HG02759 (cell line): ENCODE measurements around the gene ZNHIT1.
A peak's percentile ranks its signal among the peaks of the same experiment; 100 is the strongest.

ENCODE experiments used
- ATAC-seq: cut with Tn5 transposase; IDR thresholded peaks from one replicate; pipeline ENCODE4 v1.9.1; 2021; ENCODE audit warnings: mild to moderate bottlenecking, moderate library complexity; ENCODE audit not compliant: unreplicated experiment

Gene ZNHIT1

GRCh38 chr7:101217388-101218235, at the start of gene ZNHIT1, which contains the start of gene PLOD3:
Gene ZNHIT1, plus strand, starts transcription at chr7:101218165. Its CDS starts 31 bp downstream, at chr7:101218196.
Gene PLOD3, minus strand, starts transcription at chr7:101217581. Its CDS starts 307 bp downstream, at chr7:101217274.
- ATAC-seq: peak; percentile 72

- no peak for ATAC-seq
These were observed 49.4 kb upstream of the ZNHIT1 start for GRCh38 chr7:101168412-101169049.

- ATAC-seq: no peak
These were observed 48.7 kb upstream of the ZNHIT1 start for GRCh38 chr7:101169110-101169837.

- ATAC-seq: peak; percentile 37
These were observed 48.0 kb upstream of the ZNHIT1 start for GRCh38 chr7:101169838-101170551.

- ATAC-seq: no peak
These were observed 47.1 kb upstream of the ZNHIT1 start for GRCh38 chr7:101170617-101171441.

DNA sequence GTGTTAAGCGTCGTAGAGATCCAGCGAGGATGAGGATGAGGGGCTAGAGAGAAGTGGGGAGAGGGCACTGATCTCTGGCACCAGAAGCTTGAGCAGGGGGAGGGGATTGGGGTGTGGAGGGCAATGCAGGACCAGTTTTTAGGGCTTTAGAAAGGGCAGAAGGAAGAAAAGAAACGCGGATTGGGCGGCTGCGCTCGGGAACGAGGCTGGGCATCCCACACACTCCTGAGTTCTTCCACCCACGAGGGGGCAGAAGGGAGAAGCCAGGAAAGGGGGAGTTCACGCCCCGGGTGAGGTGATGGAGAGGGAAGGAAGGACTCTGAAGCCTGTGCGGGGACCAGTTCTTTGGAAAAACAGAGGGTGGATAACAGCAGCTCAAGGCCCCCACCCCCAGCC, 46.5 kb upstream of the ZNHIT1 start:
- ATAC-seq: no peak

DNA sequence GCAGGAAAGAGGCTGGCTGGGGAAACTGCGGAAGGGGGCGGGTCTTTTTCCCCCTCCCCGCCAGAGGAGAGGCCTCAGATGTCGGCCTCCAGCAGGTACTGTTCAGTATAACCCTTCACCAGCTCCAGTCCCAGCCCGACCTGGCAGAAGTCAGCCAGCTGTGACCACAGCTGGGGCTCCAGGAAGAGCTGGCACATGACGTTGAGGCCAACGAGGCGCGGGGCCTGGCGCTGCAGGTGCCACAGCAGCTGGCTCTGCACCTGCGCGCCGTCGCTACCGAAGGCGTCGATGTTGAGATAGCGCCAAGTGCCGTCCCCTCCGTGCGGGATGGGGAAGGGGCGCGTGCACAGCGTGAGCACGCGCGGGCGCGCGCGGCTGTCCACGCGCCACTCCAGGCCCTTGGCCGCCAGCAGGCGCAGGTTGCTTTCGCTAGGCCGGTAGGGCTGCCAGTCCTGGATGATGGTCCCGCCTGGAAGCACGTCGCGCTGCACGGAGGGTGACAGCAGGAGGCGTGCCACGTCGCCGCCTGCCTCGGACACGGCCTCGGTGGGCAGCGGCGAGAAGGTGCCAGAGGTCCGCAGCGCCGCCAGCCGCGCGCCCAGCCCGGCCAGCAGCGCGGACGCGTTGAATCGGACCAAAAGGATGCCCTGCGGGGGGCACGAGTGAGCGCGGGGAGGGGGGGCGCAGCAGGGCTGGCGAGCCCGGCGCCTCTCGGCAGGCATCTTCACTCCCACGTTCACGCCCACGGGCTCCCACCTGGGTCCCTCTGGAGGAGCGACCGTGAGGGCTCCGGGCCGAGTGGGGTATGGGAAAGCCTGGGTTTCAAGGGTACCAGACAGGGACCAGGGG, 45.7 kb upstream of the ZNHIT1 start:
- no peak for ATAC-seq

DNA sequence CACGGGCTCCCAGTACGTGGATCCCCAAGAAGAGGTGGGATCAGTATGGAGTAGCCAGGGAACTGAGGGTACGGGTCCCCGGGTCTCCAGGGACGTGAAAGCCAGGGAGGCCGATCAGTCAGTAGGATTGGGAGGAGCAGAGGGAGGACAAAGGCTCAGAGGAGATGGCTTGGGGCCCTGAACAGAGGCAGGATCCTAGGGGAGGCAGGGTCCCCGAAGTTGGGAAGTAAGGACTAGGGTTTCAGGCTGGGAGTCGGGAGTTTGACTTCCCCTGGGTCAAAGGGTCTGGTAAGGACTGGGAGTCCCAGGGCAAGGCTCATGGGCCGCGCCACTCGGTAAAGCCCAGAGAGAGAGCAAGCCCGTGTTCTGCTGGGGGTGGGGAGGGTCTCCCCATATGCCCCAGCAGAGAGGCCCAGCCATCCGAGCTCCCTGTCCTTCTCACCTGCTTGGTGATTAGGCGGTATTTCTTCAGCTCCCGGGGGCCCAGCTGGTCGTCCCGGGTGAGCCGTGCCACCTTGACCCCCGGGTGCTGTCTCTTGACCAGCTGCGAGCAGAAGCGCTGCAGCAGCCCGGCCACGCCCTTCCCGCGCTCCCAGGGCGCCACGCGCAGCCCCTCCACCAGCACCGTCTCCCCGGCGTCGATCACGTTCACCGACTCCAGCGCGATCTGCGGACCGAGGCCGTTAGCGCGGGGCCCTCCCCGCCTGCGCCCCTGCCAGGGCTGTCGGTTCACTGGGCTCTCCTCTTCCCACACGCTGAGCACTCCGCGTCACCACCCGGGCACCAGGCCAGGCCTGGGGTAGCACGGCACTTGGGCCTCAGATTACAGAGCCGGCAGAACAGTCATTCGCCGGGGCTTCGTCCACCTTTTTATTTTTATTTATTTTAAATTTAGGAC, 44.9 kb upstream of the ZNHIT1 start:
- no peak for ATAC-seq

- ATAC-seq: no peak
These were observed 44.2 kb upstream of the ZNHIT1 start for GRCh38 chr7:101173752-101174244.

DNA sequence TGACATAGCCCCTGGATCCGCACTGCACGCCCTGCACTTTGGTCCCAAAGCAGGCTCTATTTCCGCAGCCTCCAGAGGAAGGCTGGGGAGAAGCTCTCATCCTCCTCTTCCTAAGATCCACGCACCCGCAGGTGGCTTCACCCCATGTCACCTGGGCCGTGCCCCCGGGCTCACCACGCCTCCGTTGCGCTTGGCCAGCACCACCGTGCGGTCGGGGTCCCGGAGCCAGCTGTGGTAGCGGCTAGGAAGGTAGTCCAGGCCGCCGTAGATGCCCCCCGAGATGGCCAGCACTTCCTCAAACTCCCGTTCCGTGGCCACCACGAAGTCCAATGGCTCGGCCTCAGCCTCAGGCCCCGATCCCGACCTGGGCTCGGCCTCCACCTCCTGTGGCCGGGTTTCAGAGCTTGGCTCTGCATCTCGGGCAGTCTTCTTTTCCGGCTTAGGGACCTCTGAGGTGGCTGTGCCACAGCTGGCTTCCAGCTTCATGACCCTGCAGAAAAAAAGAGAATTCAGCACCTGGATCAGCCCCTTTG, 43.6 kb upstream of the ZNHIT1 start:
- no peak for ATAC-seq

DNA sequence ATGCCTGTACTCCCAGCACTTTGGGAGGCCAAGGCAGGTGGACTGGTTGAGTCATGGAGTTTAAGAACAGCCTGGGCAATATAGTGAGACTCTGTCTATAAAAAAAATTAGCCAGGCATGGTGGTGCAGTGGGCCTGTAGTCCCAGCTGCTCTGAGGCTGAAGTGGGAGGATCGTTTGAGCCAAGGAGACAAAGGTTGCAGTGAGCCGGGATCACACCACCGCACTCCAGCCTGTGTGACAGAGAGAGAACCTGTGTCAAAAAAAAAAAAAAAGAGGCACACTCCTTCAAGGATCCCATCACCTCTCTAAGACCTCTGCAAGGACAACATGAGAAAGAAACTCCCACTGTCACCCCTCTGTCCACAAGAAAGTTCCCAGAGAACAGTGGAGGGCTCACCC, 42.3 kb upstream of the ZNHIT1 start:
- no peak for ATAC-seq

DNA sequence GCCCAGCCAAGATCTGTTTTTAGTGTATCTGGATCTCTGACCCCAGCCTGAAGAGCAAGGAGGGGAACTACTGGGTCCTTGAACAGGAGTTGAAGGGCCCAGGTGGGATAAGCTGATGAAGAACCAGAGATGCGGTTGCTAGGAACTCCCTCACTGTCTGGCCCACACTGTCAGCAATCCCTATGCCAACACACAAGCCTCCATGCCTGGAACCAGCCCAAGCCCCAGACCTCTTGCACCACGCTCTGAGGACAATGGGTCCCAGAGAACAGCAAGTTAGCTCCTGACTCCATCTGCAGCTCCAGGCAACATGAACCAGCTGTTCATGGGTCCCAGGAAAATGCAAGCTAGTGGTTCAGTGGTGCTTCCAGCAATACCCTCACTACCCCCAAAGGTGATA, 40.3 kb upstream of the ZNHIT1 start:
- ATAC-seq: no peak

GRCh38 chr7:101179117-101179516, 38.8 kb upstream of the ZNHIT1 start:
- ATAC-seq: no peak

GRCh38 chr7:101179713-101180112, 38.3 kb upstream of the ZNHIT1 start:
- no peak for ATAC-seq

DNA sequence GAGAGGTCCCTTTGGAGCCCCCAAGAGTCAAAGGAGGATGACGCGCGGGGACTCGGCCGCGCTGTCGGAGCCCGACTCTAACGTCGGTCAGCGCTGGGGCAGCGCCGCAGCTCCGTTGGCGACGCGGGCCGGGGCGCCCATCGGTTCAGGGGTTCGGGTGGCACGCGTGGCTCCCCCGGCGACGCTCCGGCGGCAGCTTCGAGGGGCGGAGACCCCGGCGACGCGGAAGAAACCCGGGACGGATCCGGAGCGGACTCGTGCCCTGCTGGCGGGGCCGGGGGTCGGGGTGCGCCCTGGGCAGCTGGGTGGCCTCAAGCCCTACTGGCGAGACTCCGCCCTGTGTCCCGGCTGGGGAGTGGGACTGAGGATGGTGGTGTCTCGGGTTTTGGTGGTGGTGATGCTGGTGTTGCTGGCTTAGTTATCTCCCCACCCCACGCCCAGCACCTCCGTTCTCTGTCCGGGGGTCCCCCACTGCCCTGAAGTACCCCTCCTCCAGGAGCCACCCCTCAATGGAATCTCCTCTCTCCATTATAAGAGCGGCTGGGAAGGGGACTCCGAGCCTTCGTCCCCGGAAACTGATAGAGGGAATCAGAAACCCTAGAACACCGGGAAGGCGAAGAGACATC, 37.7 kb upstream of the ZNHIT1 start, which contains the start of gene NAT16:
Gene NAT16 (minus strand): TSS at position 164 of the 626 bp plus-strand sequence. CDS start 5,486 bp downstream, outside the sequence.
- ATAC-seq: no peak

DNA sequence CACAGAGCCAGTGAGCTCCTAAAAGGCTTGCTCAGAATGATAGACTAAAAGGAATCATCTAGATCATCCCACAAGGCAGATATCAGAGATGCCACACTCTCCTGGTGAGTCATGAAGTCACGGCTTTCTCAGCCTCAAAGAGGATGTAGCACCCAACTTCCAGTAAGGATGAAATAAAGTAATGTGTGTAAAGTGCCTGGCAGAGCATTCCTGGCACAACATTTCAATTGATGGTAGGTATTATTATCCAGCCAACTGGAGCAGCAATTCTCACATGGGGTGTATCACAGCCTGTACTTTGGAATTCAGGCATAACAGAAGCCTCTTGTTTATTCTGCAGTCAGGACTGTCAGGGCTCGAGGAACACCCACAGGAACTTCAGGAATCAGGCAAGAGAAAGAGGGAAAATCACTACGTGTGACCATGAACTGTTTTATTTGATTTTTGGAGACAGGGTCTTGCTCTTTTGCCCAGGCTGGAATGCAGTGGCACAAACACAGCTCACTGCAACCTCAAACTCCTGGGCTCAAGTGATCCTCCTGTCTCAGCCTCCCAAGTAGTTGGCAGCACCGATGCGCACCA, 32.6 kb upstream of the ZNHIT1 start:
- ATAC-seq: no peak

- ATAC-seq: no peak
These were observed 31.8 kb upstream of the ZNHIT1 start for GRCh38 chr7:101186194-101186593.
